Neutrophil (primary cell): ENCODE results near the gene ZNF680.

ENCODE experiments used
- H3K27ac ChIP-seq: fragments of 200-600 bp; sonication (generic); 2 replicates; pipeline ENCODE4 v1.5.1; 2016; ENCODE audit warnings: mild to moderate bottlenecking, moderate library complexity
- H3K27me3 ChIP-seq: fragments of 200-600 bp; sonication (generic); 2 replicates; pipeline ENCODE4 v1.6.0; 2016; ENCODE audit warnings: mild to moderate bottlenecking
- H3K36me3 ChIP-seq: fragments of 200-600 bp; sonication (generic); 2 replicates; pipeline ENCODE4 v1.5.1; 2017
- H3K4me1 ChIP-seq, 2 experiments: fragments of 200-600 bp in 1 of 2; sonication (generic) in 1 of 2; 1 replicate in 1 of 2; 2 replicates in 1 of 2; pipeline versions ENCODE4 v1.5.1 to v1.6.1; 2013 to 2016; ENCODE audit warnings: low read depth in 1 of 2, low read length in 1 of 2, mild to moderate bottlenecking in 1 of 2, moderate library complexity in 1 of 2; ENCODE audit not compliant: control insufficient read depth in 1 of 2, insufficient read depth in 1 of 2
- H3K4me3 ChIP-seq, 2 experiments: fragments of 200-600 bp in 1 of 2; sonication (generic) in 1 of 2; 1 replicate in 1 of 2; 2 replicates in 1 of 2; pipeline ENCODE4 v1.5.1; 2013 to 2016; ENCODE audit warnings: low read depth in 1 of 2, low read length in 1 of 2, mild to moderate bottlenecking in 1 of 2, moderate library complexity in 1 of 2
- H3K9me3 ChIP-seq: fragments of 200-600 bp; sonication (generic); 2 replicates; pipeline ENCODE4 v1.5.1; 2016
- CTCF ChIP-seq: fragments of 200-600 bp; sonication (generic); IDR thresholded peaks from 2 replicates; pipeline ENCODE4 v1.5.1; 2016; ENCODE audit warnings: antibody characterized with exemption

The ZNF680 gene

GRCh38 chr7:64551375-64552142, 11.3 kb downstream of the ZNF680 start:
- Histone ChIP-seq H3K9me3 (no peaks in the 10 kb centered on the region), H3K27me3 (no peaks in the 10 kb centered on the region), H3K4me1 (no peaks in the 10 kb centered on the region), H3K27ac (no peak overlapping the region), H3K36me3 (peaks cover 8% of the 10 kb centered on the region), H3K4me3 (no peak overlapping the region)
- TF ChIP-seq CTCF, result no peak

- H3K4me3 ChIP-seq, result no peak overlapping the region
- H3K36me3 ChIP-seq, result peaks cover 26% of the 10 kb centered on the region
- TF ChIP-seq CTCF, result no peak
- no peaks in the 10 kb centered on the region for H3K4me1 ChIP-seq
- no peaks in the 10 kb centered on the region for H3K27me3 ChIP-seq
- peaks cover 7% of the 10 kb centered on the region for H3K9me3 ChIP-seq
- no peak overlapping the region for H3K27ac ChIP-seq
These were observed 18.9 kb downstream of the ZNF680 start for GRCh38 chr7:64544010-64544409.

GRCh38 chr7:64541438-64542359, 21.2 kb downstream of the ZNF680 start:
- Histone ChIP-seq H3K4me3 (no peak overlapping the region), H3K36me3 (peaks cover 25% of the 10 kb centered on the region), H3K27me3 (no peaks in the 10 kb centered on the region), H3K27ac (no peak overlapping the region), H3K9me3 (peaks cover 7% of the 10 kb centered on the region), H3K4me1 (no peaks in the 10 kb centered on the region)
- TF ChIP-seq CTCF, result no peak

GRCh38 chr7:64533756-64534155, 29.1 kb downstream of the ZNF680 start:
- H3K9me3 ChIP-seq, result peaks cover 2% of the 10 kb centered on the region
- TF ChIP-seq CTCF, result no peak
- H3K27me3 ChIP-seq, result no peaks in the 10 kb centered on the region
- no peak overlapping the region for H3K4me3 ChIP-seq
- H3K27ac ChIP-seq, result no peak overlapping the region
- no peaks in the 10 kb centered on the region for H3K4me1 ChIP-seq
- peaks cover 19% of the 10 kb centered on the region for H3K36me3 ChIP-seq

- H3K9me3 ChIP-seq, result peaks cover 23% of the 10 kb centered on the region
- no peak for TF ChIP-seq CTCF
- H3K36me3 ChIP-seq, result peaks cover 14% of the 10 kb centered on the region
- no peaks in the 10 kb centered on the region for H3K27me3 ChIP-seq
- no peak overlapping the region for H3K4me3 ChIP-seq
- H3K27ac ChIP-seq, result no peak overlapping the region
- no peaks in the 10 kb centered on the region for H3K4me1 ChIP-seq
These were observed 34.1 kb downstream of the ZNF680 start for GRCh38 chr7:64528770-64529169.
